SK-N-SH treated with all-trans-retinoic acid at 6 μM for 48 hours (cell line): ENCODE measurements around the gene ZMYND8.

Experiments
- ARNTL ChIP-seq: fragments of 450-650 bp; formaldehyde crosslinking; IDR thresholded peaks from 2 replicates; pipeline ENCODE4 v1.5.0; 2020; ENCODE audit warnings: low read depth, mild to moderate bottlenecking, moderate library complexity, borderline replicate concordance
- ESRRG ChIP-seq: fragments of 250-450 bp; sonication (Bioruptor Pico); IDR thresholded peaks from 2 replicates; pipeline ENCODE4 v1.6.1; 2021; ENCODE audit warnings: mild to moderate bottlenecking
- PPARA ChIP-seq: fragments of 250-450 bp; sonication (Bioruptor Pico); IDR thresholded peaks from 2 replicates; pipeline ENCODE4 v1.5.0; 2020; ENCODE audit warnings: mild to moderate bottlenecking, borderline replicate concordance
- ZC3H10 ChIP-seq: fragments of 250-450 bp; sonication (Bioruptor Pico); IDR thresholded peaks from 2 replicates; pipeline ENCODE4 v1.5.1; 2021; ENCODE audit warnings: mild to moderate bottlenecking, moderate library complexity
- ZNF565 ChIP-seq: fragments of 450-650 bp; formaldehyde crosslinking; conservative IDR thresholded peaks from 2 replicates; pipeline ENCODE4 v1.5.0; 2020; ENCODE audit warnings: low read depth, mild to moderate bottlenecking, moderate library complexity
- ZNF8 ChIP-seq: fragments of 450-650 bp; formaldehyde crosslinking; IDR thresholded peaks from 2 replicates; pipeline ENCODE4 v1.5.0; 2020; ENCODE audit warnings: mild to moderate bottlenecking, moderate library complexity
- TF ChIP-seq, protein P1 (sequence below): fragments of 250-450 bp; sonication (Bioruptor Pico); IDR thresholded peaks from 2 replicates; pipeline ENCODE4 v1.5.1; 2021; ENCODE audit warnings: mild to moderate bottlenecking, moderate library complexity

DNA sequence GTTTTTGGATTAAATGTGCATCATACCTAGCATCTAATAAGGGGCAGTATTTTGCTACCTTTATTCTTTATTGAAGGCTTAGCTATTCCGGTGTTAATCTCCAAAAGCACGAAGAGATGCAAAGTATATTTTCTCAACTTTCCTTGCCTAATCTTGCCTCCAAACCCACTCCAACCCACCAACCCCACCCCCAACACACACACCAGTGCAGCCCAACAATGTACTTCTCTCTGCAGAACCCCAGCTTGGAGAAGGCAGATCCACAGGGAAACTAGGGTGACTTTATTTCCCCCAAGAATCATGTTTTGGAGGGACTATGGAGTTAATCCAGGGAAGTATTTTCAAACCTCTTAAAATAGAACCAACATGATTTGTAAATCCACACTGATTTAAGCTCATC, 73.6 kb downstream of the ZMYND8 start:
- TF ChIP-seq ARNTL (CRISPR knock-in tag) (no peak), ZC3H10 (no peak), ESRRG (CRISPR knock-in tag) (no peak), ZNF8 (no peak), PPARA (CRISPR knock-in tag) (no peak), ZNF565 (CRISPR knock-in tag) (no peak)
- TF ChIP-seq, protein P1, sequence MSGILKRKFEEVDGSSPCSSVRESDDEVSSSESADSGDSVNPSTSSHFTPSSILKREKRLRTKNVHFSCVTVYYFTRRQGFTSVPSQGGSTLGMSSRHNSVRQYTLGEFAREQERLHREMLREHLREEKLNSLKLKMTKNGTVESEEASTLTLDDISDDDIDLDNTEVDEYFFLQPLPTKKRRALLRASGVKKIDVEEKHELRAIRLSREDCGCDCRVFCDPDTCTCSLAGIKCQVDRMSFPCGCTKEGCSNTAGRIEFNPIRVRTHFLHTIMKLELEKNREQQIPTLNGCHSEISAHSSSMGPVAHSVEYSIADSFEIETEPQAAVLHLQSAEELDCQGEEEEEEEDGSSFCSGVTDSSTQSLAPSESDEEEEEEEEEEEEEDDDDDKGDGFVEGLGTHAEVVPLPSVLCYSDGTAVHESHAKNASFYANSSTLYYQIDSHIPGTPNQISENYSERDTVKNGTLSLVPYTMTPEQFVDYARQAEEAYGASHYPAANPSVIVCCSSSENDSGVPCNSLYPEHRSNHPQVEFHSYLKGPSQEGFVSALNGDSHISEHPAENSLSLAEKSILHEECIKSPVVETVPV (CRISPR knock-in tag), result no peak
